Stimulated activated CD8-positive, alpha-beta memory T cell treated with anti-CD3 and anti-CD28 coated beads, Interleukin-12 subunit alpha, Interleukin-12 subunit beta, amount 100 ng/mL, for 24 hours (primary cell): ENCODE data around the gene PLET1.

Source experiments
- DNase-seq: peaks from one replicate; pipeline ENCODE4 v3.0.0-alpha.2; 2020; ENCODE audit errors: extremely low read depth

The PLET1 gene

DNA sequence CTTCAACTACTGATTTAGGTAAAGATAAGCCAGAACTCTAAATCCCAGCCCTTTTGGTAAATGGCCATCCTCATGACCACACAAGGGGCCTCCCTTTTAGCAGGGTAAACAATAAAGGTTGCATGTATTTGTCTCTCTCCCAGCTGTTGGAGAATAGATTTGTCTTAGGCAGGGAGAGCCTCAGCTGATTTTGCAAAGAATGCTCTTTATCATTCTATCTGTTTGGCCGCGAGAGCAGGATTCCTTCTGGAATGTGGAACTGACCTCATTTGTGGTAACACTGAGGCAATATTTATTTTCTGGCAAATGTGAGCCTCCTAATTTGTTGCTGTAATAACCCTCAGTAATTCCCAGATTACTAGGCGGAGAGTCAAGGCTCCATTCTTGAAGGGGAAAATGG is 19.2 kb downstream of the PLET1 start:
- no peak for DNase-seq

DNA sequence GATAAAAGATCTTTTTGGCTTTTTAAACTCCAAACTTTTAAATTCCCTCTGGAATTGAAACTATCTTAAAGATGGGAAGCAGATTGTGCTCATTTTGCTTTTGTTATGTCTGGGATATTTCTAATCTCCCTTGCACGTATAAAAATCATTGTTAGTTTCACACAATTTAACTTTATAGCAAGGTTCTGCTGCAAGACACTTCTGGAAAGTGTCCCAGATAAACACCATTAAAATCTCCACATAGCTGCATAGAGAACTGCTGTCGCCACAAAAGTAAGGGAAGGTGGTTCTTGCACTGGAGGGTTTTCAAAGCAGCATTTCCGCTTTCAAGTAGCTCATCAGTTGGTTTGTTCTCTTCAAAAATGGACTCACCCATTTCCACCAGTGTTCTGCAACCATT is 22.6 kb downstream of the PLET1 start:
- DNase-seq: no peak

DNA sequence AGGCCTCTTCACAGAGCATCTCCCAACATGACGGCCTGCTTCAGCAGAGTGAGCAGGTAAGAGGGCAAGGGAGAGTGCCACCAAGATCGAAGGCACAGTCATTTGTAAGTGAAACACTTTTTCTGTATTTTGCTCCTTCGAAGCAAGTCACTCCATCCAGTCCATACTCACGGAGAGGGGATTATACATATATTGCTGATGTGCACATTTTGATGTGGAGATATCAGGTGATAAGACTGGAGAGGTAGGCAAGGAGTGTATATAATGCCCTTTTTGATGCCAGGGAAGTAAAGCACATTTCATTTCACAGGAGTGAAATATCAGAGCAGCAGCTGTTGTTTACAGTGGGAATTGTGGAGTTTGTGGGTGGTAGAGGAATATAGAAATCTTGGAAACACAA is 23.2 kb downstream of the PLET1 start:
- DNase-seq: no peak

DNA sequence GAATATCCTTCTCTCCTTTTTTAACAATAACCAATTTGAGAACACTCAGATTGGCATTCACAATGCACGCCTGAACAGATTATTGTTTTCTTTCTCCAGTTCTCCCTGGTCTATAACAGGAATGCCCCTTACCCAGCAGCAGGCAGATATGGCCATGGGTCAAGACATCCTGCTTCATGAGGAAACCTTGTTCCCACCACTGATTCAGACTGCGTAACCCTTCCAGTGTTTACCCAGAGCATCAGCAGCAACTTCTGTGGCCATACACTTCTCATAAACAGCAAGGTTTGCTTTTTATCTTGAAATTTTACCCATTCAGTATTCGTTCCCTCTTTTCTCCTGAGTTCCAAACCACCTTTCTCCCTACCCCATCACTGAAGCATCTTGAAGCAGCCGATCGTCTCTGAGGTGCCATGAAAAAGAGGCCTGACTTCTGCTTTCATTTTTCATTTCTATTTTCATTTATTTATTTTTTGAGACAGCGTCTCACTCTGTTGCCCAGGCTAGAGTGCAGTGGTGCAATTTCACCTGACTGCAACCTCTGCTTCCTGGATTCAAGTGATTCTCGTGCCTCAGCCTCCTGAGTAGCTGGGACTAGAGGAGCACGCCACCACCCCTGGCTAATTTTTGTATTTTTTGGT is 24.8 kb downstream of the PLET1 start:
- no peak for DNase-seq

DNA sequence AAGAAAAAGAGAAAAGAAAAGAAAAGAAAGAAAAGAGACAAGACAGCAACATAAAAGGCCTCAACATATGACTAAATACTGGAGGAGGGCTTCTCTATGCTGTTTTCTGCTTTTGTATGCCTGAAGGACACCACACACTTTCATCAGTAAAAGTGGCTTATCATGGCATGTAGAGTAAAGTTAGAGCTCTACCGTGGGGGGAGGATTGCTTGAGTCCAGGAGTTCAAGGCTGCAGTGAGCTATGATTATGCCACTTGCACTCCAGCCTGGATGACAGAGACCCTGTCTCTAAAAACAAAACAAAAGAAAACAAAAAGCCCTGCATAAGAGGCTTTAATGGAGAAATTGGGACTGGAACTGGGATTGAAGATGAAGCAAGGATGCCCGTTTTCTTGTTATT is 28.7 kb downstream of the PLET1 start:
- DNase-seq: no peak

DNA sequence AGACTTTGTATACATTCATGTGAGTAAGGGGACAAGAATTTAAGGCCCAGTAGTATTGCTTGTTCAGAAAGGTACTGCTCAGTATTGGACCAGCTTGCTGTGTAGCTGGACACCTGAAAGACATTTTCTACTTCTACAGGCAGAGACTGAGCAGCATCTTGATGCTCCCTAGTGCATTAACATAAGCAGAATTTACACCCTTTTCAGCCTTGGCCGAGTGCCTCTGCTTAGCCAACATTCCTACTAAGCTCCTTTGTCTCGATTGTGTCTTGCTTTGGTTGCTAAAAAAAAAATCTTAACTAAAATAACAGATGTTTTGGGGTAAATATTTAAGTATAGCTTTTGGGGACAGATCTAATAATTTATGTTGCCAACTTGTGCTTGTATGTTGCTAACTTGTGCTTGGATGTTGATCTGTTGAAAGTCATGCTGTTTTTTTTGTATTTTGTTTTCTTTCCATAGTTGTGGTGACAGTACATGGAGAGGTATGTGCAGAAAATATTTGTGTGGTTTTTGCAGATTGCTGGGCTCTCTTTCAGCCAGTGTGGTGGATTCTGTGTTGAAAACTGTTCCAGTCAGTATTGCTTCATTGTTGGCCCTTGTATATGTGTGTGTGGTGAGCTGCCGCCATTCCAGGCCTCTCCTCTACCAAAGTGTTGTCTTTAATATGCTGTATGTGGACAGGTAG is 30.8 kb downstream of the PLET1 start:
- DNase-seq: no peak

DNA sequence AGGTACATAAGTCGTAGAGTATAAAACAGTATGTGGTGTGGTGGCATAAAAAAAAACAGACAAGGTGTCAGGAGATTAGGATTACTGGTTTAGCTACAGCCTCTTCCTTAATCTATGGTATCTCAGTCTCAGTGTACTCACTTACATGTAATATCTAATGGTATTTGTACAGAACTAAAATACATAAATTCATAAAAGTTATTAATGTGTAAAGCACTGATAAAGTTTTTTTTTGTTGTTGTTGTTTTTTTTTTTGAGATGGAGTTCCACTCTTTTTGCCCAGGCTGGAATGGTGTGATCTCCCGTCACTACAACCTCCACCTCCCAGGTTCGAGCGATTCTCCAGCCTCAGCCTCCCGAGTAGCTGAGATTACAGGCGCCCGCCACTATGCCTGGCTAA is 31.5 kb downstream of the PLET1 start:
- DNase-seq: no peak

DNA sequence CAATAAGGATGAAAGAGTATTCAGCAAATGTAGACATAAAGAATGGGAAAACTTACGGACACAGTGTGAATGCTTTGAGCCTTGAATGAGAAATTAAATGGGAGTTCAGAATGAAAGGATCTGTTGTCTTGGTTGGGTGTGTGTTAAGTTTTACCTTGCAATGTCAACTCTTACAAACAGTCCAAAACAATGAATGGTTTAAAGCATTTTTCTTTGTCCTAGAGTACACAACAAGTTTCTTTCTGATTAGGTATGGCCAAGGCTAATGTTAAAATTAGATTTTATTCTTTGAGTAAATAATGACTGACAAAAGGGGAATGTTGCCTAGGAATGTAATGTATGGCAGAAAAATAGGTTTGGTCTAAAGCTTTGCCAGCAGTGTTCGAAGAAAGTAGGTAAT is 32.0 kb downstream of the PLET1 start:
- no peak for DNase-seq

DNA sequence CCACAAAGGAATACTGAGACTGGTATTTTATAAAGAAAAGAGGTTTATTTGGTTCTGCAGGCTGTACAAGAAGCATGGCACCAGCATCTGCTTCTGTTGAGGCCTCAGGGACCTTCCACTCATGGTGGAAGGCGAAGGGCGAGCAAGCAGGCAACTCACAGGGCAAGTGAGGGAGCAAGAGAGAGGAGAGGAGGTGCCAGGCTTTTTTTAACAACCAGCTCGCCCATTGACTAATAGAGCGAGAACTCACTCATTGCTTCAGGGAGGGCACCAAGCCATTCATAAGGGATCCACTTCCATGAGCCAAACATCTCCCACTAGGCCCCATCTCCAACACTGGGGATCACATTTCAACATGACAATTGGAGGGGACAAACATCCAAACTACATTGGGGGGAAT is 33.2 kb downstream of the PLET1 start:
- no peak for DNase-seq

DNA sequence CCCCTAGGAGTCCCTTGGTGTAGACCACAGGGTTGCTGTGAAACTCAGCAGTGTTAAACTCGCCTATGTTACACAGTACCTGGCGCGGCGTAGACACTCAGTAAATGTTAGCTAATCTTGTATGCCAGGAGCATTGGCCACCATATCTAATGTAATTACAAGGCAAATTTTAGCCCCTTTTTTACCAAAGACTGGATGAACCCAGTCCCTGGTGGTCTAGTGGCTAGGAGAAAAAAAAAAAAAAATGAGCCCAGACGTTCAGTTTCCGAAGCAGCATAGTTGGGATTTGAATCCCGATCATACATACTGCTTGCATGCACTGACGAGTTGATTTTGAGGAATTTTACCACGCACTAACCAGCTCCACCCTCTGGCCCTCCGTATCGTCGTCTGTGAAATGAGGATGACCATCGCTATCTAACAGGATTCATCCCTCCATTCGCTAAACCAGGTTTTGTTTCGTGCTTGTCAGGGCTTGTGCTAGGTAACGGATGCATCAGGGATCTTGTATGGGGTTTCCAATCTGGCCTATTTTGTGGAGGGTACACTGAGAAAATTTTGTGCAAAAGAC is 33.7 kb downstream of the PLET1 start:
- DNase-seq: no peak

DNA sequence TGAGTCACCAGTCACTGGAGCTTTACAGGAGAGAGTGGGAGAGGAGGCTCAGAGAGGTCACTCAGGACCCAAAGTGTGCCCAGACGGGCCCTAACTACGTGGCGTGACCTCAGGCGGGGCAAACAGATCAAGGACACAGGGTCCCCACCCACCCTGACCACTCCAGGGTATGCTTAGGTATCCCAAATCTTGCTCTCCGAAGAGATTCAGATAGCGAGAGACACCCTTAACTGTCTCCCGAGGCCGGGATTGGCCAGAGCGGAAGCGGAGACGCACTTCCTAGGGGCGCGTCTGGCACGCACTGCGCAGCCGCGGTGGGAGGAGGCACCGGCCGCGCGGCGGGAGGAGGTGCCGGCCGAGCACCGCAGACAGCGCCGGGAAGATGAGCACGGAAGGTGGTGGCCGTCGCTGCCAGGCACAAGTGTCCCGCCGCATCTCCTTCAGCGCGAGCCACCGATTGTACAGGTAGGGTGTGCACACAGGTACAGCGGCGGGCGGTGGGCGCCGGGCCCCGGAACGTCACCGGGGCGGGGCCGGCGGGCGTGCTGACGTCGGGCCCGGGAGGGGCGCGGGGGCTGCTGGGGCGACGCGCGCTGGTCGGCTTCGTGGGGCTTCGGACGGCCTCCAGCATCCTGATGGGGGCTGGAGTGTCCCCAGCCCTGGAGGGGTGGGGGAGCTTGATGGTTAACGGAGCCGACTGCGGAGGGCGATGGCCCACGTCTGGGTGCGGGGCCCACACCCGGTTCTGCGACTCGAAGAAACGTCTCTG is 34.4 kb downstream of the PLET1 start, which contains the start of gene PTS:
PTS (plus strand) TSS at position 367 of the 769 bp plus-strand sequence; CDS start at position 383, 16 bp downstream.
- peak; percentile 64 for DNase-seq

DNA sequence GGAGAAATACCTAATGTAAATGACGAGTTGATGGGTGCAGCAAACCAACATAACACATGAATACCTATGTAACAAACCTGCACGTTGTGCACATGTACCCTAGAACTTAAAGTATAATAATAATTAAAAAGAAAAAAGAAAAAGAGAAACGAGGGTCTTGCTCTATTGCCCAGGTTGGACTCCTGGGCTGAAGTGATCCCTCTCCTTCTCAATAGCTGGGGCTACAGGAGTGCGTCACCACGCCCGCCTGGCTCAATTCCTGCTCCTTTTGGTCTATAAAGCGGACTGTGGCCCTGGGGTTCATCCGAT is 35.0 kb downstream of the PLET1 start:
- DNase-seq: no peak

DNA sequence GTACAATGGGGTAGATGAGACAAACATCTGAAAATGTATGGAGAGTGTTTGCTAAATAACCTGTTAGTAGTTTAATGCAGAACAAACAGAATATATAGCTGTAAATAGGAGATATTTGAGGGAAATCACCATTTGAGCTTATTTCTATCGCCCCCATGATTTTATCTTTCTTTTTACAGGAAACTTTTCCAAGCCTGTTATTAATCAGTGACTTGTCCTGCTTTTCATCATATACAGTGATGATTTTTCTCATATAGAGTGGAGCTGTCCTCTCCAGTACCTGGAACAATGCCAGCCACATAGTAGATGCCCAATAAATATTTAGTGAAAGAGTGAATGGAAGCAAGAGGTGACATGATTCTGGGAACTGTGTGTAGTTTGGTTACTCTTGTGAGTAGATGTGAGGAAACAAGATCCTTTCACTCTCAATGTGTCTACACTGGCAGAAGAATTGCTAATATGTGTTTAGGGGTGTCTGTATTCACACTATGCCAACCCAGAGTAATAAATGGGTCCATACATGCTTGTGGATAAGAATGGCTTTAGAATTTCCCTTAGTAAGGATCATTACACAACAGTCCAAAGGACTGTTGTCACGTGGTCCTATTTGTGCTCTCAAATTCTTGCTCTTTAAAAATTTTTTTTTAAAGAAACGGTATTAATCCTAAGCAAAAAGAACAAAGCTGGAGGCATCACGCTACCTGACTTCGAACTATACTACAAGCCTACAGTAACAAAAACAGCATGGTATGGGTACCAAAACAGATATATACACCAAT is 36.7 kb downstream of the PLET1 start:
- no peak for DNase-seq

DNA sequence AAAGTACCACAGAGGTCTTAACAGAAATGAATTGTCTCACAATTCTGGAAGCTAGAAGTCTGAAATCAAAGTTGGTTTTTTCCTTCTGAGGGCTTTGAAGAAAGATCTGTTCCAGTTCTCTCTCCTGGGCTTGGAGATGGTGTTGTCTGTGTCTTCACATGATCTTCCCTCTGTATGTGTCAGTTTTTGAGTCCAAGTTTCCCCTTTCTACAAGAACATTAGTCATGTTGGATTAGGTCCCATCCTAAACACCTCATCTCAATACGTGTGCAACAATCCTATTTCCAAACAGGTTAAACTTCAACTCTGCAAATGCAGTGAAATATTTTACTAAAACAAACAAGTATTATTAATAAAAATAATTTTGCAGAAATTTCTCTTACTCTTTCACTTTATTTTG is 37.5 kb downstream of the PLET1 start:
- DNase-seq: no peak

DNA sequence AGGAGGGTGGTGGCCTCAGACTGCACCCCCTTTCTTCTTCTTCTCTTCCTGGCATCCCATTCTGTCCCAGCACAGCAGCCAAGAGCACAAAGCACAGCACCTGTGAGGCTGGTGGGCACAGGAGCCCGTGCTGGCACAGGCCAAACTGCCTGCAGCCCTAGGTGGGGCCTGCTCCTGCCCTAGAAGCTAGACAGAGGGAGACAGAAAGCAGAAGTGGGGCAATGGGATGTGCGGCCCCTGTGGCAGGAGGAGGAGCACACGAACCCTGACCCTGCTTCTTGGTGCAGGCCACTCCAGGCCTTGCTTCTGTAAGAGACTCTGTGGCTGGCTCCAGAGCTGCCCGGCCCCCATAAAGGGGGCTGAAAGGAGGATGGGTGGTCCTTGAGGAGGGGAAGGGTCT is 38.4 kb downstream of the PLET1 start:
- no peak for DNase-seq

DNA sequence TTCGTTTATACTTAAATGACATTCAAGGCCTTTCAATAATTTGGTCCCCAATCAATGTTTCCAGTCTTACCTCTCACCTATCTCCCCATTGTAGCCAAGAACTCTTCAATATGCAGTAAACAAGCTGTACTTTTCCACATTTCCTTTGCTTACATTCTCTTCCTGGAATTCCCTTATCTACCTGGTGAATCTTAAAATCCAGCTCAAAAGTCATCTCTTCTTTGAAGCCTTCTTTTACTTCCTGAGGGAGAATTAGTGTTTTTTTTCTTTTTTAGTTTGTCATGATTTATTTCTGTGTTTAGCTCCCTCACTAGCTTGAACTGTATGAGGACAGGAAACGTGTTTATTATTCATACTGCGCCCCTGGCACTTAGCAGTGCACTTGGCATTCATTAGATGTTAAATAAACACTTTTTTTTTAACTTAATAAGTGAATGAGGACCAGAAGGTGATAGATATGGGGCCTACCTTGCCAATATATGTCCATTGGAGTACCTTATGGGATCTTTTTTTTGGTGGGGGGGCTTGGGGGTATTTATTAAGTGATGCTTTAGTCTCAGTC is 39.3 kb downstream of the PLET1 start:
- DNase-seq: no peak

DNA sequence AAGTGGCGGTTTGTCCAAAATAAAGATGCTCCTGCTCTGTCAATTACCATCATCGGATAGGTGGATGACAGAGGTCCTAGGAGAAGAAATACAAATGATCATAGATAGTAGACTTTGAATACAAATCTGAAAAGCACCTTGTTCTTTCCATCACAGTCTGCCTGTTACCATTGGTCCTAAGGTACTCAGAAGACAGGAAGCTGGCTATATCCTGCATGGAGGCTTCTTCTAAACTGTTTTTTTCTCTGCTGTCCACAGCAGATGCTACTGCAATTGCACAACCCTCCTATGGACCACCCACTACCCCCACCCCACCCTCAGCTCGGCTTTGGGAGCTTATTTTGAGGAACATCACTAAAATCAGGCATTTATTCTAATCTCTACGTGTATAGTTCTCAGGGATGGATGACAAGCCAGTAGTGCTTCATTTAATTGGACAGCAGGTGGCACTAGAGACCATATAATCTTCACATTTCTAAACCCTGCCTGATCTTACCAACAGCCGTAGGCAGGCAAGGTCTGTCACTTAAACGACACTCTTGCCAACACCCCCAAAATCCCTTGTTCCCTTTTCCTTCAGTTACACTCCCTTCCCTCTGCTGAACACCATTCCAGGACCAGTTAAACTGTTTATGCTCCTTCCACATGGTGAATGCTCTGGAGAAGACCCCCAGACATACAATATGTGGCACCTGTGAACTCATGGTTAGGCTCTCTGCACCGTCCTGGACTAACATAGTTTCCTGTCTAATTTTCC is 41.0 kb downstream of the PLET1 start:
- DNase-seq: no peak

DNA sequence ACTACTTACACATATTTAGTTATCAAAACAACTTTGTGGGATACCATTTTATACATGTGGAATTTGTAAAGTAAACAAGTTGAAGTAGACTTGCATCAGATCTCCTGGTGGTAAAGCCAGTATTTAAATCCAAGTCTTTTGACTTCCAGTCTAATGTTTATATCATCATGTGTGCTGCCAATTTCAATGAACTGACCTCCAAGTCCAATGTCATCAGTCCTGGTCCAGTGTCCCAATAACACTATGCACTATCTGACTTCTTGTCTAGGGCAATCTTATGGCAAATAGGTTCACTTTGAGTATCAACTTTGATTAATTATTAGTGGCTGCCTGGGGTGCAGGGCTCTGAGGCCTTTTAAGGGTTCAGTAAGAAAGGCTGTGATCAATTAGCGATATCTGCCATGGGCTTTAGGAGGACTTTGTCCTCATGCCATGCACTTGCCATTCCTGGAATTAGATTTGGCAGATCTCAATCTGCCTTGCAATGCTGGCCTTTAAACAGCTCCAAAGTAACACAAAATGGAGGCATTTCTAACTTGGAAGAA is 44.0 kb downstream of the PLET1 start:
- DNase-seq: no peak

DNA sequence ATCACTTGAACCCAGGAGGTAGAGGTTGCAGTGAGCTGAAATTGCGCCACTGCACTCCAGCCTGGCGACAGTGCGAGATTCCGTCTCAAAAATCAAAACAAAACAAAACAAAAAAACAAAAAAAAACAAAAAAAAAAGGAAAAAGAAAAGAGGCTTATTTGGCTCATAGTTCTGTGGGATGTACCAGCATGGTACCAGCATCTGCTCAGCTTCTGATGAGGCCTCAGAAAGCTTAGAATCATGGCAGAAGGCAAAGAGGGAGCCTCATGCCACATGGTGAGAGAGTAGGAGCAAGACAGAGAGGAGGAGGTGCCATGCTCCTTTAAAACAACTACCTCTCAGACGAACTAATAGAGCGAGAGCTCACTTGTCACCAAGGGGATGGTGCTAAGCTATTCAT is 45.0 kb downstream of the PLET1 start:
- no peak for DNase-seq

DNA sequence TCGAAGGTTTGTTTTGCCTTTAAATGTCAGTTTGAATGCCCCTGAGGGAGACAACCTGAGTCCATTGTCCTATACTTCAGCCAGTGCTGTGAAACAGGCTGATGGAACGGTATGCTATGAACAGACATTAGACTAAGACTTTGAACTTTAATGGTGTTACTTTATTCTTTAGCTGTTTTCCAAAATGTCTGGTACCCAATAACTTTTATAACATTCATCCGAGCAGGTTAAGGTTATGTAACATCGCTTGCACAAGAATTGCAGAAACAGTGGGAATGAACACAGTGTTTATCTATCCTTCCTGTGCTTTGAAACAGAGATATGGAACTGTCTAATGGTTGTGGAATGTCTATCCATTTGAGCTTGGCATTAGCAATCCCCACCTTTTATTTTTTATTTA is 46.9 kb downstream of the PLET1 start:
- no peak for DNase-seq

DNA sequence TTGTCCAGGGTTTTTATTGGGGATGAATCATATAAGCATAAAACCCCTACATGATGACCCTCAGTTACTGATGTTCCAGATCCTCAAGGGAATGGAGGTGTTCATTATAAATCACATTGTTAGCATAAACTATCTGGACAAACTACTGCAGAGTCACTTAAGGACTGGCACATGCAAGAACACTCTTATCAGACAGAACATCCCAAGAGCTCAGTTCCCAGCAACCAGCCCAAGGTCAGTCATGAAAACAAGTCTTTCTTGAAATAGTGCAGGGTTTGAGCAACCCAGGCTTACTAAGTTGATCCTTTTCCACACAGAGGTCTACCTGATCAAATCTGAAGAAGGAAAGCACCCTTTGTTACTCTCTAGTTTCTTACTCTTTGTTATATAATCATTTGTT is 48.0 kb downstream of the PLET1 start:
- no peak for DNase-seq
